Kidney tubule cell (primary cell): ENCODE data around the gene TIMM8B.
"Not testable (repeated sequence)": the region's sequence is repeated elsewhere in the genome, so short reads cannot be mapped to it uniquely, and the experiment has no call there.

Source experiments
- DNase-seq: peaks from one replicate; pipeline ENCODE4 v3.0.0-alpha.2; 2018; ENCODE audit warnings: low spot score

Gene TIMM8B, protein sequence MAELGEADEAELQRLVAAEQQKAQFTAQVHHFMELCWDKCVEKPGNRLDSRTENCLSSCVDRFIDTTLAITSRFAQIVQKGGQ

DNA sequence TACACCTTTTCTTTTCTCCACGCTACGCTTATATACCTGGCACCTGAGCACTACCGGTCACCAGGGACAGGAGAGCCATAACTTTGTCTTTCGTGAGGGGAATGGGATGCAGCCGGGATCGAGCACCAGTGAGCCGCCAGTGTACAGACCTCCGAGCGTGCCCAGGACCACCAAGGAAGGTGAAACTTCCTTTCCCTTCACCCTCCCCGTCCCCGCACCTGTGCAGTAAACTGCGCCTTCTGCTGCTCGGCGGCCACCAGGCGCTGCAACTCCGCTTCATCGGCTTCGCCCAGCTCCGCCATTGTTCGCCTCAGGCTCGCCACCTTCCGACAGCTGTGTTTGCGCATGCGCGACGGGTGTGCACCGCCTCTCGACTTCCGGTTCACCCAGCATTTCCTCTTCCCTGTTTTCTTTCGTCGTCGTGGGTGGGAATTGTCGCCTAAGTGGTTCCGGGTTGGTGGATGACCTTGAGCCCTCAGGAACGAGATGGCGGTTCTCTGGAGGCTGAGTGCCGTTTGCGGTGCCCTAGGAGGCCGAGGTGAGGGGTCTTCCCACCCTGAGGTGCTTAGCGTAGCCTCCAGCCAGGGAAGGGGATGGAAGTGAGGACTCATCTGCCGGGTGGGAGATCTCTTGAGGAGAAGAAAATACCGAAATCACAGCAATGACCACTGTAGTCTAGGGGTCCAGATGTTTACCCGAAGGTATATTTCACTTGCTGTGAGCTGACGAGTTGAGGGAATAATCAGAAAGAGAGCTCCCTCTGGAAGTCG lies at the start of gene TIMM8B, which contains the start of gene SDHD:
TSS of gene TIMM8B (minus strand) at position 335 of the 770 bp plus-strand sequence. CDS start at position 302, 33 bp downstream.
TSS of gene SDHD (plus strand) at position 452 of the 770 bp plus-strand sequence. CDS start at position 487, 35 bp downstream.
- DNase-seq, result peak; percentile 97

DNA sequence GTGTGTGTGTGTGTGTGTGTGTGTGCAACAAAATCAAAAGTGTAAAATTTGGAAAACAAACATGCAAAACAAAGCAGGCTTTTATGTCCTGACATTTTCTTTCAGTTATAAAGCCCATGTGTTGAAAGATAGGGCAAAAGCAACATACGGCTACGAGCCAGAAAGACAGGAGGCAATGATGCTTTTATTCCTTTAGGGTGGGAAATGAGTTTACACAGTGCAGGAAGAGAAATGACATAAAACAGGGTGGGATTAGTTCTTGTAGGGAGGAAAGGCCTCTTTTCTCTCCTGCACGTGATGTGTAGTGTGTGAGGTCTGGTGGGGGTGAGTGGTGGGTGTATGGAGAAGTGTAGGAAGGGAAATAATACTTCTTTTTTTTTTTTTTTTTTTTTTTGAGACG lies 47.9 kb upstream of the TIMM8B start:
- no peak for DNase-seq

- DNase-seq, result no peak
Measured at GRCh38 chr11:112132737-112133136, 46.2 kb upstream of the TIMM8B start.

DNA sequence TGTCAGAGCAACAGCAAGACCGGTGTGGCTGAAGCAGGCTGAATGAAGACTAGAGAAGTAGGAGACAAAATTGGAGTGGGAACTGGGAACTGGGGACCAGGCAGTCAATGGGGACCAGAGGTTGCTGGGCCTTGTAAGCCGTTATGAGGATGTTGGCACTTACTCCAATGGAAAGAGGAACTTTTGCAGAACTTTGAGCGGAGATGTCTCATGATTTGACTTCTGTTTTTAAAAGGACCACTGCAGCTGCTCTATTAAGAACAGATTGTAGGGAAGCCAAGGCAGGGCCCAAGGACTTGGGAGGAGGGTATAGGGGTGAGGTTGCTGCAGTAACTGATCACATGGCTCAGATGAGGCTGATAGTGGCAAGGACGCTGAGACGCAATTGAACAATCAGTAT lies 43.1 kb upstream of the TIMM8B start:
- no peak for DNase-seq

GRCh38 chr11:112128483-112129121 lies 42.0 kb upstream of the TIMM8B start:
- DNase-seq, result peak; percentile 90

DNA sequence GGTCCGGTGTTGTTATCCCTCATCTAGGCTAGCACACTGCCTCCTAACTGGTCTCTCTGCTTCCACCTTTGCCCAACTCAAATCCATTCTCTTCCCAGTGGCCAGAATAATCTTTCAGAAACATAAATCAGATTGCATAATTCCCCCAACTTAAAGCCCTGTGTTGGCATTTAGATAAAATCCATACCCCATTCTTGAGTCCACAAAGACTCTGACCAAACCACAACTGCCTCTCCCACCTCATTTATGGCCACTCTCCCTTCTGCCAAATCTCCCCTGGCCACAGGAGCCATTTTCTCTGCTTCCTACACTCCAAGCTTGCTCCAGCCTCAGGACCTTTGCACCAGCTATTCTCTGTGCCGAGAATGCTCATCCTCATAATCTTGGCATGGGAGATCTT lies 40.5 kb upstream of the TIMM8B start:
- DNase-seq, result no peak

GRCh38 chr11:112123129-112123528 lies 36.6 kb upstream of the TIMM8B start:
- no peak for DNase-seq

DNA sequence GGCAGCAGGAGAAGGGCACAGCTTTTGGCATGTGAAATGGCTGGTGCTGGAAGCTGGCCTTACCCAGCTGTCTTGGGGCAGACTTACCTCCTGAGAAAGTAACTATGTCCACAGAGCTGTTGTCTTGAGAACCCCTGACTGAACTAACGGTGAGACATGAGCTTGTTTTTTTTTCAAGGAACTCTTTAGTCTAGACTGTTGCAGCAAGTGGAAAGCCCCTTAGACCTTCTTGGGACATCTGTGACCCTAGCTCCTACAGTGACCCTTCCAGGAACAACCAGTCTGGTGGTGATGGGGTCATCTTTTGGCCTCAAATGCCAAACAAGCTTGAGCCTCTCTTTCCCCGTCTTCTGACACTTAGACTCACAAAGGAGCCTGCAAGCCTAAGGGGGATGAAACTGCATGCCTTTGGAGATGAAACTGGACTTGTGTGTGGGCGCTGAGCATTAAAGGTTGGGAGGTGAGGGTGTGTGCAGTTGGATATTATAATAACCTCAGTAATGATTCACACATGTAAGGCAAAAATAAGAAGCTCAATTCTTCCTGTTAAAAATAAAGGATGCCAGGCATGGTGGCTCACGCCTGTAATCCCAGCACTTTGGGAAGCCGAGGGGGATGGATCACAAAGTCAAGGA lies 35.5 kb upstream of the TIMM8B start:
- no peak for DNase-seq

GRCh38 chr11:112118176-112118575 lies 31.6 kb upstream of the TIMM8B start:
- DNase-seq, result no peak

DNA sequence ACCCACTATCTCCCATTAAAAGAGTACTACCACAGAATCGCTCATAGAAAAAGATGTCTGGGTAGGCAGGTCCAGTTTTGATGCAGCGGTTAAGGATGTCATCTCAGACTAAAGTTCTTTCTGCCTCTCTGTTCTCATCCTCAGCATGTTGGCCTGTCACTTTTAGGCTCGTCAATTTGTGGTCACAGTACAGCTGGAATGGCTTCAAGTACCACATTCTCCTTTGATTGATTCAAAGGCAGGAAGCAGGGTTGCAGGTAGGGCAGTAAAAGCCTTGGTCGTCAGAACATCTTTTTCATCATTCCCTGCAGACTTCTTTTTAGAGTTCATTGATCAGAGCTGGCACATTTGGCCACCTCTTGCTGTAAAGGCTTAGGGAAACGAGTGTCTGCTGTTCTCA lies 28.8 kb upstream of the TIMM8B start:
- no peak for DNase-seq

GRCh38 chr11:112114460-112114859 lies 27.9 kb upstream of the TIMM8B start:
- DNase-seq, result no peak

DNA sequence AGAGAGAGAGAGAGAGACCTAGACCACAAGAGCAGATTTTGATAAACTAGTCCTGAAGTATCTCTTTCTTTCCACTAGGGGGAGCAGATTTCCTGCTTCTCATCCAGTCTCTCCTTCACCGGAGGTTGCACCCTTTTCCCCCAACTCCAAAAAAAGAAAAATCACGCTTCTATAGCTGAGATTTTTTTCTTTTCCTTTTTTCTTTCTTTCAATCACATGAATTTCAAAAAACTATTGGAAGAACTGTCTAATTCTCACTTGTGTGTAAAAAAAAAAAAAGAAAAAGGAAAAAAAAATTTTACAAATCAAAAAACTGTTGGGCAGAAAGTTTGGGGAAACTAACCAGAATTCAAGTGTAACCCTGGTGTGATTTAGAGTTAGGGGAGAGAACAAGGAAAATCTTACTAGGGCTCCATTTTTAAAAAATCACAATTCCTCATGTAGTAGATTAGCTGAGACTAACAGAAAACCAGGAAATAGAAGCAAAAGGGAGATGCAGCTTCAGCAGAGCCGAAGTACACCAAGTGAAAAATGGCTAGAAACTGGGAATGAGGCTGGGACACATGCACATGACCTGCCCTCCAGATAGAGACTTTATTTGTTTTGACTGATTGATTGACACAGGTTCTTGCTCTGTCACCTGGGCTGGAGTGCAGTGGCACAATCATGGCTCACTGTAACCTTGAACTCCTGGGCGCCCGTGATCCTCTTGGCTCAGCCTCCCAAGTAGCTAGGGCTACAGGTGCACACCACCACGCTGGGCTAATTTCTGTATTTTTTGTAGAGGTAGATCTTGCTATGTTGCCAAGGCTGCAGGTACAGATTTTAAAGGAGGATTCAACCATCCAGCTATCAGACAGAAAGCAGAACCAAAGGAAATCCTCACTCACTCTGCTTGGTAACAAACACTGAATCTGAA lies 27.2 kb upstream of the TIMM8B start:
- peak; percentile 67 for DNase-seq

GRCh38 chr11:112106070-112106469 lies 19.5 kb upstream of the TIMM8B start:
- DNase-seq, result peak; percentile 76

DNA sequence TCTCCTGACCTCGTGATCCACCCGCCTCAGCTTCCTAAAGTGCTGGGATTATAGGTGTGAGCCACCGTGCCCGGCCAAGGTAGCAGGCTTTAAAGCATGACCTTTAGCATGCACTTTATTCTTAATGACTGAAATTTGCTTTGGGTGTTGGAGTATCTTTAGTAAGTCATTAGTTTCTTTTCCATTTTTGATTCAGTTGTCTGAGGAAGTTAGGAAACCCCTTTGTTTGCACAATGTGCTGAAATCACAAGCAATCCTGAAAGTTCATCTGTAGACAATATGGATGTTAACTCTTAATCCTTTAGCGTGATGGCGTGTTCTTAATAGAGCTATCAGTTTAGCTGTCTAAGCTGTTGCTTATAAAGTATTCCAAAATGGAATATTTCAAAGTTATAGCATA lies 16.9 kb upstream of the TIMM8B start:
- no peak for DNase-seq

- DNase-seq, result no peak
Measured at GRCh38 chr11:112100462-112100861, 13.9 kb upstream of the TIMM8B start.

DNA sequence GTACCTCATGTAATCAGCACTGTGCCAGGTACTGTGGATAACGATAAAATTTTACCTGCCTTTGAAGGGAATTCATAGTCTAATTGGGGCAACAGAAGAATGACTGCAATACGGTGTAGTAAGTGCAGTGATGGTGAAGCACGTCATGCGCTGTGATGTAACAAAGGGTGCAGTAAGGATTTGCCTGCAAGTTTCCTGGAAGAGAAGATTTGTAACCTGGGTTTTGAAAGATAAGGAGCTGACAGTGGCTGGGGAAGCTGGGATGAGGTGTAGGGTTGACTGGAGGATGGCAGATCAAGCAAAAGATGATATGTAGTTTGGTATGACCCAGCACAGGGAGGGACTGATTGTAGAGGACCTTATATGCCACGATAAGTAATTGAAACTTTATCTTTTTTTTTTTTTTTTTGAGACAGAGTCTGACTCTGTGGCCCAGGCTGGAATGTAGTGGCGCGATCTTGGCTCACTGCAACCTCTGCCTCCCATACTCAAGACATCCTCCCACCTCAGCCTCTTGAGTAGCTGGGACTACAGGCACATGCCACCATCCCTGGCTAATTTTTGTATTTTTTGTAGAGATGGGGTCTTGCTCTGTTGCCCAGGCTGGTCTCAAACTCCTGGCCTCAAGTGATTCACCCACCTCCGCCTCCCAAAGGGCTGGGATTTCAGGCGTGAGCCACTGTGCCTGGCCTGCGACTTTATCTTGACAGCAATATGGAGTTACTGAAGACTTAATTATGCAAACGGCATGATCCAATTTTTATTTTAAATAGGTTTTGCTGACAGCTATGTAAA lies 11.4 kb upstream of the TIMM8B start:
- DNase-seq, result no peak

DNA sequence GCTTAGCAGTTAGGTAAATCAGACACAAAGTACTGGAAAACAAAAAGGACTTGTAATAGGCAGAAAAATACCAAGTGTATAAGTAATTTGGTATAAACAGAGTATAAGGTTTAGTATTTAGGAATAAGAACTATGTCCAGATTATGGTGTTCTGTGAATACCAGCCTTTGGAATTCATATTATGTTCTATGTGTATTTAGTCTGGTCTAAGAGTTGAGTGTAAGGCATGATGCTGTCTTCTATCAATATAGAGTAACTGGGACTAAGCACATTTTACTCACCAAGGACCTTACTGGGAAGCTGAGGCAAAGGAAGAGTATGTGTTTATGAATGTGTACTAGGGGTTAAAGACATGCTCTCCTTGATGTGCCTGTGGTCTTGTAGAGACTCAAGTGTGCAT lies 9.6 kb upstream of the TIMM8B start:
- DNase-seq, result no peak

DNA sequence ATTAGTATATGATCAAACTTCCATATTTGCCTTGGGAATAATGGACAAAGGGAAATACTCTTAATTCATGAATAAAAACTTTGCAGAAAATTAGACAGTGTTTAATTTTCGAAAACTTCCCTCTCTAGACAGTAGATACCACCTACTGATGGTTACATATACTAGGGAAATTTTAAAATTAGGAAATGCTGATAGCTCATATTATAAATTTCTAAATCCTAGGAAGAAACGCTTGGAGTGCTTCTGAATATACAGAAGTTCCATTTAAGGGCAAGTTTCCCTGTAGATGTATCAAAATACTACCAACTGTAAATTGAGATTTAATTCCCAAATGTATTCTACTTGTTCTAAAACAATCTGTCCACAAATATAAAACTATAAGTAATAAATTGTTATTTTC lies 8.7 kb upstream of the TIMM8B start:
- not testable (repeated sequence) for DNase-seq

GRCh38 chr11:112087212-112087611 lies 656 bp upstream of the TIMM8B start:
- no peak for DNase-seq

GRCh38 chr11:112085822-112086421 lies 634 bp downstream of the TIMM8B start:
- DNase-seq, result peak; percentile 51

GRCh38 chr11:112082729-112083128 lies 3.8 kb downstream of the TIMM8B start:
- peak; percentile 61 for DNase-seq
